Mammary epithelial cell (primary cell): ENCODE data around the gene CLDN7.

ENCODE experiments used
- CTCF ChIP-seq, 2 donors: IDR thresholded peaks in 1 of 2; conservative IDR thresholded peaks in 1 of 2; 2 replicates each; pipeline ENCODE4 v1.5.1; 2011 to 2012; ENCODE audit warnings: inconsistent platforms in 2 of 2, low read length in 2 of 2, mild to moderate bottlenecking in 2 of 2, control low read depth in 1 of 2, low read depth in 1 of 2; ENCODE audit not compliant: insufficient read depth in 1 of 2; ENCODE audit errors: extremely low read depth in 1 of 2
- EZH2 ChIP-seq: IDR thresholded peaks from 2 replicates; pipeline ENCODE4 v1.6.1; 2012; ENCODE audit warnings: low read length, inconsistent platforms, borderline replicate concordance

DNA sequence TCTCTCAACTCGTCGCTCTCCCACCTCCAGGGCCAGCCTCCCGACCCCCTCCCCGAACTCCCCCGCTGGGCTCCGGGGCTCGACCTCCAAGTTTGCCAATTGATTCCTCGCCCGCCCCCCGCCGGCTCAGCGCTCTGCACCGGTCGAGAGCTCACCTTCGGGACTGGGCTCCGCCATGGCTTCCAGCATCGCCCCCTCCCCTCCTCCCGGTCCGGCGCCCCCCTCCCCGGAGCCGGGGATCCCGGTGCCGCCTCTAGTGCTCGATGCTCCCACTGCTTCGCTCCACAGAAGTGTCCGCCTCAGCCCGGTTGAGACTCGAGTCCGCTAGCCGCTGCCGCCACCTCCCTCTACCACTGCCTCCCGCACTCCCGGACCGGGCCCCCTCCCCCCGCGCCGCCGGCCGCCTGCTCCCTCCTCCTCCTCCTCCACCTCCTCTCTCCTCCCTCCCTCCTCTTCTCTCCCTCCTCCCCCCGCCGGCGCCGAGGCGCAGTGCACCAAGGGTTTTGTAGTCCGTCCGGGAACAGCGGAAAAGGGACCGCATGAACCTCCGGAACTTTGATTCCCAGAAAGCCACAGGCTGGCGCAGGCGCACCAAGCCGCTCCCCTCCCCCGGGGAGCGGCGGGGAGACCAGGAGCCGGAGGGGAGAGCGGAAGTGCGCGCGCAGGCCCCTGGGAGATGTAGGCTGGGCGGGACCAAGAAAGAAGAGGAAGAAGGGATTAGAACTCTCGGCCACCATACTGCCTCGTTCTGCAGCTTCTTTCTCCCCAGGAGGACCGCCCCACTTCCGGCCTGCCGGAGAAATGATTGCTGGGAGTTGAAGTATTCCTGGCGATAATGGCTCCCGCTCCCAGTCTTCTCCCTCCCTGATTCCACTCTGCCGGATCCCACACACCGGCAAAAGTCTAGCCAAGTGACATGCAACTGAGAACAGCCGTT, 22.9 kb downstream of the CLDN7 start, which contains the start of gene PHF23:
- TF ChIP-seq CTCF (conservative IDR thresholded peaks at IDR 0.05 in 1 of 2, IDR thresholded peaks at IDR 0.05 in 1 of 2; ENCODE audit: extremely low read depth in 1 of 2, insufficient read depth in 1 of 2, low read depth in 1 of 2, low read length in 2 of 2) (peak in 1 of 2 donors; percentile 7), EZH2 (no peak)
